Measurements from ENCODE around the gene WNT3.
A peak's percentile ranks its signal among the peaks of the same experiment; 100 is the strongest.

Gene WNT3

GRCh38 chr17:46834846-46835245, 16.4 kb upstream of the WNT3 start:
- no peak for DNase-seq (ENCODE audit: low spot score)

- no peak for DNase-seq (ENCODE audit: low spot score)
Measured at GRCh38 chr17:46833840-46834208, 15.3 kb upstream of the WNT3 start.

GRCh38 chr17:46832945-46833839, 14.7 kb upstream of the WNT3 start:
- peak; percentile 66 for DNase-seq (ENCODE audit: low spot score)

- DNase-seq (ENCODE audit: low spot score) = peak; percentile 24
Measured at GRCh38 chr17:46832331-46832821, 13.9 kb upstream of the WNT3 start.

GRCh38 chr17:46831573-46832330, 13.3 kb upstream of the WNT3 start:
- DNase-seq (ENCODE audit: low spot score) = peak; percentile 54

- no peak for DNase-seq (ENCODE audit: low spot score)
Measured at GRCh38 chr17:46827274-46827673, 8.8 kb upstream of the WNT3 start.

GRCh38 chr17:46826116-46826515, 7.6 kb upstream of the WNT3 start:
- DNase-seq (ENCODE audit: low spot score) = no peak

- DNase-seq (ENCODE audit: low spot score) = no peak
Measured at GRCh38 chr17:46823657-46824056, 5.2 kb upstream of the WNT3 start.

- no peak for DNase-seq (ENCODE audit: low spot score)
Measured at GRCh38 chr17:46822388-46822921, 4.0 kb upstream of the WNT3 start.

- DNase-seq (ENCODE audit: low spot score) = no peak
Measured at GRCh38 chr17:46821482-46822387, 3.2 kb upstream of the WNT3 start.

- no peak for DNase-seq (ENCODE audit: low spot score)
Measured at GRCh38 chr17:46820592-46821450, 2.3 kb upstream of the WNT3 start.

- DNase-seq (ENCODE audit: low spot score) = no peak
Measured at GRCh38 chr17:46819906-46820351, 1.4 kb upstream of the WNT3 start.

- no peak for DNase-seq (ENCODE audit: low spot score)
Measured at GRCh38 chr17:46818929-46819859, 702 bp upstream of the WNT3 start.

GRCh38 chr17:46817901-46818209, 637 bp downstream of the WNT3 start:
- DNase-seq (ENCODE audit: low spot score) = no peak

- no peak for DNase-seq (ENCODE audit: low spot score)
Measured at GRCh38 chr17:46817151-46817900, 1.2 kb downstream of the WNT3 start.

- DNase-seq (ENCODE audit: low spot score) = no peak
Measured at GRCh38 chr17:46815474-46816353, 2.8 kb downstream of the WNT3 start.

GRCh38 chr17:46814446-46814845, 4.0 kb downstream of the WNT3 start:
- DNase-seq (ENCODE audit: low spot score) = no peak

- DNase-seq (ENCODE audit: low spot score) = no peak
Measured at GRCh38 chr17:46813920-46814319, 4.6 kb downstream of the WNT3 start.
